IMR-90 (cell line): ENCODE measurements around the gene SARDH. TPM values are rescaled to one million over a fixed set of nuclear protein-coding genes. Genes with fewer than 3 reads are reported as not detected.

Experiments
- ATAC-seq: fragments of 200-7000 bp; cut with Tn5 transposase; 2 replicates; pipeline ENCODE4 v1.9.1; 2020; ENCODE audit warnings: low read depth, mild to moderate bottlenecking, moderate library complexity
- BruUV-seq: library from RNA; stranded (reverse); fragments of 400-500 nt; replicated peaks from 2 replicates; lab custom pipeline; 2021; lab: Mats Ljungman, UMichigan
- CTCF ChIA-PET: fragments of 300-600 bp; formaldehyde crosslinking; extraction: SDS; loops from one replicate; lab custom pipeline; 2021; ENCODE audit warnings: antibody characterized with exemption; lab: Yijun Ruan, JAX
- POLR2A ChIA-PET: fragments of 300-600 bp; sonication (Branson Sonifier 250); formaldehyde crosslinking; loops from one replicate; lab custom pipeline; 2022; ENCODE audit warnings: antibody characterized with exemption; ENCODE audit not compliant: unreplicated experiment; lab: Charles Lee
- DNase-seq: peaks from one replicate; pipeline ENCODE4 v3.0.0; 2013
- H2AFZ ChIP-seq: replicated peaks from 2 replicates; pipeline ENCODE3; 2013; ENCODE audit warnings: low read length, mild to moderate bottlenecking; ENCODE audit not compliant: poor library complexity
- H2AK5ac ChIP-seq: 2 replicates; pipeline ENCODE4 v1.6.1; 2013; ENCODE audit warnings: low read depth, low read length, inconsistent platforms
- H2AK9ac ChIP-seq: replicated peaks from 2 replicates; pipeline ENCODE3; 2013; ENCODE audit warnings: mild to moderate bottlenecking, low read depth, low read length, moderate library complexity; ENCODE audit not compliant: poor library complexity
- H2BK120ac ChIP-seq: 2 replicates; pipeline ENCODE4 v1.6.1; 2013; ENCODE audit warnings: low read depth, low read length, inconsistent platforms
- H2BK15ac ChIP-seq: 3 replicates; pipeline ENCODE4 v1.6.1; 2013; ENCODE audit warnings: low read depth, low read length, inconsistent platforms
- H2BK20ac ChIP-seq: 2 replicates; pipeline ENCODE4 v1.6.1; 2013; ENCODE audit warnings: low read depth, mild to moderate bottlenecking, inconsistent platforms, low read length, moderate library complexity
- H2BK5ac ChIP-seq: 2 replicates; pipeline ENCODE4 v1.6.1; 2013; ENCODE audit warnings: mild to moderate bottlenecking, low read depth, low read length, inconsistent platforms; ENCODE audit not compliant: poor library complexity, severe bottlenecking
- H3K14ac ChIP-seq: replicated peaks from 2 replicates; pipeline ENCODE4 v1.6.1; 2013; ENCODE audit warnings: low read depth, low read length, inconsistent platforms
- H3K18ac ChIP-seq: 2 replicates; pipeline ENCODE4 v1.6.1; 2013; ENCODE audit warnings: low read depth, low read length, control low read depth
- H3K23ac ChIP-seq: 2 replicates; pipeline ENCODE4 v1.6.1; 2013; ENCODE audit warnings: low read depth, low read length, inconsistent platforms
- H3K27ac ChIP-seq: 2 replicates; pipeline ENCODE4 v1.5.1; 2013; ENCODE audit warnings: mild to moderate bottlenecking, control low read depth, low read length; ENCODE audit not compliant: insufficient read depth
- H3K27me3 ChIP-seq: 2 replicates; pipeline ENCODE4 v1.6.1; 2013; ENCODE audit warnings: low read length; ENCODE audit not compliant: control insufficient read depth, insufficient read depth
- H3K36me3 ChIP-seq: 2 replicates; pipeline ENCODE4 v1.6.1; 2013; ENCODE audit warnings: low read length, mixed read lengths; ENCODE audit not compliant: control insufficient read depth, insufficient read depth
- H3K4ac ChIP-seq: 2 replicates; pipeline ENCODE4 v1.6.1; 2013; ENCODE audit warnings: low read depth, low read length, inconsistent platforms
- H3K4me1 ChIP-seq: 2 replicates; pipeline ENCODE4 v1.6.1; 2013; ENCODE audit warnings: low read length, mixed read lengths; ENCODE audit not compliant: control insufficient read depth, insufficient read depth
- H3K4me2 ChIP-seq: 2 replicates; pipeline ENCODE4 v1.6.1; 2013; ENCODE audit warnings: low read depth, mild to moderate bottlenecking, control low read depth, low read length, moderate library complexity
- H3K4me3 ChIP-seq: 2 replicates; pipeline ENCODE4 v1.5.1; 2013; ENCODE audit warnings: low read depth, mild to moderate bottlenecking, control low read depth, low read length, moderate library complexity; ENCODE audit not compliant: insufficient read depth
- H3K56ac ChIP-seq: 2 replicates; pipeline ENCODE4 v1.6.1; 2013; ENCODE audit warnings: low read length, inconsistent platforms; ENCODE audit not compliant: insufficient read depth; ENCODE audit errors: extremely low read depth
- H3K79me1 ChIP-seq, 2 experiments: 2 replicates each; pipeline ENCODE4 v1.6.1; 2013; ENCODE audit warnings: low read length in 2 of 2, inconsistent platforms in 1 of 2, low read depth in 1 of 2
- H3K9ac ChIP-seq: 2 replicates; pipeline ENCODE4 v1.6.1; 2013; ENCODE audit warnings: low read depth, low read length, control low read depth
- H3K9me1 ChIP-seq: 2 replicates; pipeline ENCODE4 v1.6.1; 2013; ENCODE audit warnings: low read length, inconsistent platforms; ENCODE audit not compliant: insufficient read depth
- H3K9me3 ChIP-seq: 2 replicates; pipeline ENCODE4 v1.6.1; 2013; ENCODE audit warnings: low read length; ENCODE audit not compliant: control insufficient read depth, insufficient read depth
- H4K20me1 ChIP-seq: 2 replicates; pipeline ENCODE4 v1.6.1; 2013; ENCODE audit warnings: low read length, inconsistent platforms; ENCODE audit not compliant: insufficient read depth
- H4K5ac ChIP-seq: 2 replicates; pipeline ENCODE4 v1.6.1; 2013; ENCODE audit warnings: mild to moderate bottlenecking, low read depth, low read length, control low read depth
- H4K8ac ChIP-seq, 2 experiments: 2 replicates each; pipeline ENCODE4 v1.6.1; 2013; ENCODE audit warnings: low read depth in 2 of 2, low read length in 2 of 2, control low read depth in 1 of 2, inconsistent platforms in 1 of 2
- H4K91ac ChIP-seq: 2 replicates; pipeline ENCODE4 v1.6.1; 2013; ENCODE audit warnings: low read depth, low read length, inconsistent platforms; ENCODE audit not compliant: insufficient read depth
- CEBPB ChIP-seq: IDR thresholded peaks from 2 replicates; pipeline ENCODE4 v1.6.1; 2012; ENCODE audit warnings: low read depth, low read length, improper control_type of control experiment
- CHD1 ChIP-seq: IDR thresholded peaks from 2 replicates; pipeline ENCODE4 v1.6.1; 2012; ENCODE audit warnings: low read depth, low read length, improper control_type of control experiment
- FOS ChIP-seq: fragments of 150-350 bp; IDR thresholded peaks from 2 replicates; pipeline ENCODE4 v1.6.1; 2016; ENCODE audit warnings: low read depth, low read length
- MAFK ChIP-seq: IDR thresholded peaks from 2 replicates; pipeline ENCODE4 v1.6.1; 2012; ENCODE audit warnings: low read depth, low read length, improper control_type of control experiment
- POLR2A ChIP-seq: IDR thresholded peaks from 2 replicates; pipeline ENCODE4 v1.6.1; 2012; ENCODE audit warnings: mild to moderate bottlenecking, low read depth, low read length
- SMC3 ChIP-seq: fragments of 150-350 bp; IDR thresholded peaks from 2 replicates; pipeline ENCODE4 v1.6.1; 2016; ENCODE audit warnings: low read depth, mild to moderate bottlenecking, antibody characterized with exemption, low read length, moderate library complexity
- WGBS, 2 experiments: methylation state at CpG; one replicate each; pipeline versions ENCODE4 v1.1.5 to v1.1.7; 2013; ENCODE audit warnings: missing lambda C conversion rate in 2 of 2; ENCODE audit not compliant: insufficient read length in 1 of 2; ENCODE audit errors: extremely low coverage in 2 of 2; 5-methylcytosine and 5-hydroxymethylcytosine counted together
- dilution Hi-C: fragments of 300-500 bp; cut with HindIII; formaldehyde crosslinking; loops from one replicate; pipeline ENCODE4 v1.14.3; 2018; ENCODE audit warnings: low sequenced_read_pairs; ENCODE audit not compliant: unreplicated experiment
- in situ Hi-C: fragments of 300-500 bp; cut with MboI; formaldehyde crosslinking; loops from 3 replicates; pipeline ENCODE4 v1.14.3; 2019; ENCODE audit warnings: low sequenced_read_pairs, inconsistent platforms, mixed read lengths
- intact Hi-C: fragments of 100-400 bp; cut with micrococcal nuclease; formaldehyde crosslinking; loops from 2 replicates; pipeline ENCODE4 v1.10.0; 2022
- polyA plus RNA-seq, 3 experiments: library from polyadenylated mRNA; depleted of rRNA; stranded (reverse); fragments of >200 nt; gene quantifications; 2 replicates each; pipeline ENCODE4 v1.2.3, GENCODE V29; 2012; ENCODE audit warnings: low replicate concordance in 1 of 3
- total RNA-seq: library from RNA; depleted of rRNA; stranded (reverse); fragments of >200 nt; gene quantifications from 2 replicates; pipeline ENCODE4 v1.2.3, GENCODE V29; 2012

SARDH gene
- total and polyA plus RNA-seq, 2 of the 4 experiments (the other 2 are of a cell fraction): 5.0 to 7.5 TPM

DNA sequence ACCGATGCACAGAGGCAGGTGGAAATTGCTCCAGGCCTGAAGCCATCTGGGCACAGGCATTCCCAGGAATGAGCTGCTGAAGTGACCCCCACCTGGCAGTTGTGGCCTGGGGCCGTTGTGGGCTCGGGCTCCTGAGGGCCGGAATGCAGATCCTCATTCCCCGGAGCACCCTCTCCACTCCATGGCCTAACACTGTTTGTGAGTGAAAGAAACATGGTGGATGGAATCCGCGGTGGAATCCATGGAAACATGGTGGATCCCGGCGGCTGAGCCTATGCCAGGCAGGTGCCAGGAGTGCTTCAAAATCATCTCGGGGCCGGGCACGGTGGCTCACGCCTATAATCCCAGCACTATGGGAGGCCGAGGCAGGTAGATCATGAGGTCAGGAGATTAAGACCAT is 3.6 kb upstream of the SARDH start:
- H3K14ac ChIP-seq: no peak overlapping the region
- ChIA-PET POLR2A (no interaction called here), CTCF (interaction anchor here (1.7 kb wide), 1 partner anchor 252 kb away, joined by 4 read pairs; no protein-coding TSS in a partner anchor)
- BruUV-seq: no TSS peak
- no peak overlapping the region for H4K5ac ChIP-seq
- H4K91ac ChIP-seq: no peak overlapping the region
- in situ Hi-C loops (no loop called here), dilution Hi-C loops (no loop called here), intact Hi-C loops (no loop called here)
- no peak overlapping the region for H3K56ac ChIP-seq
- no peak overlapping the region for H3K4me2 ChIP-seq
- TF ChIP-seq MAFK (no peak), CEBPB (no peak), FOS (no peak), POLR2A (no peak), CHD1 (no peak), SMC3 (no peak)
- H2AFZ ChIP-seq: no peak overlapping the region
- H4K20me1 ChIP-seq: no peaks in the 10 kb centered on the region
- H3K23ac ChIP-seq: no peak overlapping the region
- H3K36me3 ChIP-seq: no peaks in the 10 kb centered on the region
- no peak overlapping the region for H2AK9ac ChIP-seq
- H3K18ac ChIP-seq: no peak overlapping the region
- H2BK20ac ChIP-seq: no peak overlapping the region
- H3K4me3 ChIP-seq: no peak overlapping the region
- ATAC-seq (no peak), DNase-seq (no peak)
- WGBS, 2 experiments: 68% methylated on average over 4 of the region's 14 CpGs; no CpG with 5 or more reads in 1 of the 2 experiments
- H3K4me1 ChIP-seq: peaks cover 5% of the 10 kb centered on the region; the same call in 1 of the 2 replicates
- H3K9me3 ChIP-seq: no peaks in the 10 kb centered on the region
- no peak overlapping the region for H2BK120ac ChIP-seq
- no peak overlapping the region for H2BK5ac ChIP-seq
- no peak overlapping the region for H2BK15ac ChIP-seq
- no peak overlapping the region for H2AK5ac ChIP-seq
- peaks cover 4% of the 10 kb centered on the region; the same call in 1 of the 2 replicates for H3K9me1 ChIP-seq
- no peak overlapping the region for H3K4ac ChIP-seq
- no peaks in the 10 kb centered on the region for H3K79me1 ChIP-seq
- H4K8ac ChIP-seq: no peak overlapping the region
- H3K27me3 ChIP-seq: peaks cover 4% of the 10 kb centered on the region; the same call in 1 of the 2 replicates
- no peak overlapping the region for H3K9ac ChIP-seq
- no peak overlapping the region for H3K27ac ChIP-seq
